Brain pericyte (primary cell): ENCODE results near the gene CPE.
"Not testable (repeated sequence)": the region's sequence is repeated elsewhere in the genome, so short reads cannot be mapped to it uniquely, and the experiment has no call there.

ENCODE experiments used
- DNase-seq: peaks from one replicate; pipeline ENCODE4 v3.0.0-alpha.2; 2012; ENCODE audit warnings: low read depth, low spot score

CPE gene

GRCh38 chr4:165378745-165379677 is at the start of gene CPE:
TSS of gene CPE (plus strand) at chr4:165379008. CDS start at chr4:165379222, 214 bp downstream.
- DNase-seq: peak; percentile 27

GRCh38 chr4:165330071-165330470 is 48.7 kb upstream of the CPE start:
- DNase-seq: no peak

GRCh38 chr4:165330666-165331065 is 48.1 kb upstream of the CPE start:
- no peak for DNase-seq

GRCh38 chr4:165331359-165331758 is 47.4 kb upstream of the CPE start:
- DNase-seq: no peak

GRCh38 chr4:165331823-165332222 is 47.0 kb upstream of the CPE start:
- no peak for DNase-seq

- DNase-seq: no peak
These were observed 46.3 kb upstream of the CPE start for GRCh38 chr4:165332502-165332901.

GRCh38 chr4:165335163-165335703 is 43.6 kb upstream of the CPE start:
- DNase-seq: no peak

GRCh38 chr4:165336743-165337142 is 42.1 kb upstream of the CPE start:
- no peak for DNase-seq

GRCh38 chr4:165342340-165342739 is 36.5 kb upstream of the CPE start:
- DNase-seq: not testable (repeated sequence)

GRCh38 chr4:165343353-165344191 is 35.2 kb upstream of the CPE start:
- no peak for DNase-seq

GRCh38 chr4:165345666-165346417 is 33.0 kb upstream of the CPE start:
- DNase-seq: no peak

GRCh38 chr4:165347647-165348569 is 30.9 kb upstream of the CPE start:
- no peak for DNase-seq

GRCh38 chr4:165351359-165352130 is 27.3 kb upstream of the CPE start:
- no peak for DNase-seq

GRCh38 chr4:165355900-165356300 is 22.9 kb upstream of the CPE start:
- no peak for DNase-seq

- no peak for DNase-seq
These were observed 19.3 kb upstream of the CPE start for GRCh38 chr4:165359506-165359905.

GRCh38 chr4:165360041-165360695 is 18.6 kb upstream of the CPE start:
- no peak for DNase-seq

GRCh38 chr4:165360985-165361670 is 17.7 kb upstream of the CPE start:
- no peak for DNase-seq

GRCh38 chr4:165361810-165362209 is 17.0 kb upstream of the CPE start:
- no peak for DNase-seq
